Astrocyte (in vitro differentiated cells and primary cell): ENCODE data around the gene C1QTNF12. TPM values are rescaled to one million over a fixed set of nuclear protein-coding genes. Genes with fewer than 3 reads are reported as not detected.

ENCODE experiments used
- DNase-seq: peaks from one replicate; pipeline ENCODE4 v3.0.0-alpha.2; 2010; ENCODE audit warnings: low read depth
- FAIRE-seq: peaks from 2 replicates; lab custom pipeline; 2011; peaks lifted over from hg19 to GRCh38; lab: Jason Lieb, UNC
- H2AFZ ChIP-seq: 2 replicates; pipeline ENCODE4 v1.6.0; 2012; ENCODE audit warnings: low read depth, low read length, inconsistent platforms
- H3K27ac ChIP-seq: 2 replicates; pipeline ENCODE4 v1.5.1; 2011; ENCODE audit warnings: low read depth, low read length, inconsistent platforms
- H3K27me3 ChIP-seq: 2 replicates; pipeline ENCODE4 v1.6.0; 2011; ENCODE audit warnings: low read length, inconsistent platforms; ENCODE audit not compliant: insufficient read depth
- H3K36me3 ChIP-seq: 2 replicates; pipeline ENCODE4 v1.5.1; 2011; ENCODE audit warnings: low read length, inconsistent platforms; ENCODE audit not compliant: insufficient read depth
- H3K4me1 ChIP-seq: 2 replicates; pipeline ENCODE4 v1.5.1; 2011; ENCODE audit warnings: low read length, inconsistent platforms; ENCODE audit not compliant: insufficient read depth
- H3K4me2 ChIP-seq: 2 replicates; pipeline ENCODE4 v1.6.0; 2012; ENCODE audit warnings: low read length, inconsistent platforms
- H3K4me3 ChIP-seq: 2 replicates; pipeline ENCODE4 v1.5.1; 2011; ENCODE audit warnings: low read depth, mild to moderate bottlenecking, low read length, inconsistent platforms; ENCODE audit not compliant: insufficient read depth
- H3K79me2 ChIP-seq: 2 replicates; pipeline ENCODE4 v1.6.0; 2012; ENCODE audit warnings: mild to moderate bottlenecking, low read length, inconsistent platforms; ENCODE audit not compliant: insufficient read depth
- H3K9ac ChIP-seq: 2 replicates; pipeline ENCODE4 v1.6.0; 2012; ENCODE audit warnings: mild to moderate bottlenecking, low read length, inconsistent platforms
- H3K9me3 ChIP-seq: 2 replicates; pipeline ENCODE4 v1.5.1; 2012; ENCODE audit warnings: low read depth, mild to moderate bottlenecking, low read length, inconsistent platforms; ENCODE audit not compliant: insufficient read depth
- H4K20me1 ChIP-seq: 2 replicates; pipeline ENCODE4 v1.6.0; 2012; ENCODE audit warnings: low read length, inconsistent platforms; ENCODE audit not compliant: insufficient read depth
- H3K27ac Mint-ChIP-seq: one replicate; pipeline ENCODE4 v1.8.0; 2021; ENCODE audit warnings: mild to moderate bottlenecking, mixed read lengths; ENCODE audit not compliant: unreplicated experiment
- H3K27me3 Mint-ChIP-seq: one replicate; pipeline ENCODE4 v1.8.0; 2021; ENCODE audit warnings: low read depth, mixed read lengths; ENCODE audit not compliant: unreplicated experiment
- H3K36me3 Mint-ChIP-seq: one replicate; pipeline ENCODE4 v1.8.0; 2021; ENCODE audit warnings: low read depth, mixed read lengths; ENCODE audit not compliant: unreplicated experiment
- H3K4me1 Mint-ChIP-seq: one replicate; pipeline ENCODE4 v1.8.0; 2021; ENCODE audit warnings: low read depth, mixed read lengths; ENCODE audit not compliant: unreplicated experiment
- H3K4me3 Mint-ChIP-seq: one replicate; pipeline ENCODE4 v1.8.0; 2021; ENCODE audit warnings: mild to moderate bottlenecking, moderate library complexity, mixed read lengths; ENCODE audit not compliant: unreplicated experiment
- H3K9me3 Mint-ChIP-seq: one replicate; pipeline ENCODE4 v1.8.0; 2021; ENCODE audit warnings: mild to moderate bottlenecking, mixed read lengths; ENCODE audit not compliant: unreplicated experiment
- CTCF ChIP-seq: IDR thresholded peaks from 2 replicates; pipeline ENCODE4 v1.5.1; 2011; ENCODE audit warnings: low read depth, mild to moderate bottlenecking, inconsistent platforms, low read length, moderate library complexity; ENCODE audit not compliant: insufficient read depth
- EZH2 ChIP-seq: IDR thresholded peaks from 2 replicates; pipeline ENCODE4 v1.6.1; 2012; ENCODE audit warnings: mild to moderate bottlenecking, low read length, inconsistent platforms; ENCODE audit not compliant: insufficient read depth
- total RNA-seq: library from RNA; stranded (reverse); gene quantifications from 2 replicates; pipeline ENCODE4 v1.2.1, GENCODE V29; 2021

Gene C1QTNF12
- total RNA-seq, 1 donor from 2014 or later, result 3.9 TPM

- Histone ChIP-seq H3K4me2 (peak overlapping the region; percentile 55), H3K4me3 (no peak overlapping the region), H3K79me2 (no peaks in the 10 kb centered on the region), H3K4me1 (no peaks in the 10 kb centered on the region), H3K27ac (no peak overlapping the region), H2AFZ (no peak overlapping the region), H3K9me3 (no peaks in the 10 kb centered on the region), H4K20me1 (peaks cover 6% of the 10 kb centered on the region), H3K9ac (no peak overlapping the region), H3K36me3 (no peaks in the 10 kb centered on the region), H3K27me3 (peaks cover 3% of the 10 kb centered on the region)
- DNase-seq (no peak), FAIRE-seq (no peak)
- Mint-ChIP-seq H3K36me3 (peaks cover under 1% of the 10 kb centered on the region), H3K4me3 (no peak overlapping the region), H3K4me1 (peaks cover 3% of the 10 kb centered on the region), H3K9me3 (no peaks in the 10 kb centered on the region), H3K27me3 (no peaks in the 10 kb centered on the region), H3K27ac (no peak overlapping the region)
- TF ChIP-seq CTCF, result no peak
- no peak for TF ChIP-seq EZH2
These were observed 525 bp downstream of the C1QTNF12 start for GRCh38 chr1:1245817-1246576.

GRCh38 chr1:1245178-1245816 lies 1.2 kb downstream of the C1QTNF12 start:
- Histone ChIP-seq H3K27ac (no peak overlapping the region), H3K4me3 (no peak overlapping the region), H3K9ac (no peak overlapping the region), H3K36me3 (no peaks in the 10 kb centered on the region), H3K27me3 (peaks cover 3% of the 10 kb centered on the region), H3K4me2 (no peak overlapping the region), H3K9me3 (no peaks in the 10 kb centered on the region), H3K79me2 (no peaks in the 10 kb centered on the region), H4K20me1 (peaks cover 6% of the 10 kb centered on the region), H2AFZ (no peak overlapping the region), H3K4me1 (no peaks in the 10 kb centered on the region)
- Mint-ChIP-seq H3K36me3 (no peaks in the 10 kb centered on the region), H3K4me3 (no peak overlapping the region), H3K9me3 (no peaks in the 10 kb centered on the region), H3K4me1 (peaks cover 3% of the 10 kb centered on the region), H3K27ac (no peak overlapping the region), H3K27me3 (no peaks in the 10 kb centered on the region)
- DNase-seq (no peak), FAIRE-seq (no peak)
- TF ChIP-seq CTCF (no peak), EZH2 (no peak)
